K562 treated with DMSO at 1 percent for 12 hours (cell line): ENCODE measurements around the gene CT45A9. TPM values are rescaled to one million over a fixed set of nuclear protein-coding genes. Genes with fewer than 3 reads are reported as not detected.

Source experiments
- total RNA-seq: library from RNA; unstranded; fragments of 300-600 nt; gene quantifications from 2 replicates; pipeline ENCODE4 v1.2.3, GENCODE V29; 2022; ENCODE audit not compliant: insufficient read depth

The CT45A9 gene
- not detected in 2 replicates for total RNA-seq

GRCh38 chrX:135871712-135872111 is at the start of gene CT45A9:
Gene CT45A9 (minus strand): TSS chrX:135871812. CDS start chrX:135868061, 3,751 bp downstream.

GRCh38 chrX:135893294-135893817 is 21.7 kb upstream of the CT45A9 start, which contains the start of the genes CT45A10 and SAGE1:
Gene CT45A10 (minus strand): TSS chrX:135893444. CDS start chrX:135885344, 8,100 bp downstream.
Gene SAGE1 (plus strand): TSS chrX:135893716. CDS start chrX:135896243, 2,527 bp downstream.

GRCh38 chrX:135854438-135854837 is 17.2 kb downstream of the CT45A9 start, which contains the start of gene CT45A8:
Gene CT45A8 (minus strand): TSS chrX:135854538. CDS start chrX:135850783, 3,755 bp downstream.

GRCh38 chrX:135837180-135837579 is 34.4 kb downstream of the CT45A9 start, which contains the start of gene CT45A7:
Gene CT45A7 (minus strand): TSS chrX:135837280. CDS start chrX:135833533, 3,747 bp downstream.

GRCh38 chrX:135819912-135820311 is 51.7 kb downstream of the CT45A9 start, which contains the start of gene CT45A2:
Gene CT45A2 (minus strand): TSS chrX:135820012. CDS start chrX:135816265, 3,747 bp downstream.

Other genes with a start within 250 kb of the CT45A9 start
- gene CT45A1, start 158.2 kb downstream of the CT45A9 start, total RNA-seq = not detected in 2 replicates
- gene CT45A3, start 103.6 kb downstream of the CT45A9 start, total RNA-seq = not detected in 2 replicates
- 0.68 TPM in 1 of 2 replicates, not detected in the other for gene CT45A5, start 86.3 kb downstream of the CT45A9 start, total RNA-seq
- not detected in 2 replicates for gene CT45A6, start 69.0 kb downstream of the CT45A9 start, total RNA-seq
- gene CT45A2, start 51.8 kb downstream of the CT45A9 start, total RNA-seq = 1.2 TPM in 1 of 2 replicates, not detected in the other
- not detected in 2 replicates for gene CT45A7, start 34.5 kb downstream of the CT45A9 start, total RNA-seq
- gene CT45A8, start 17.3 kb downstream of the CT45A9 start, total RNA-seq = not detected in 2 replicates
- gene CT45A10, start 21.6 kb upstream of the CT45A9 start, total RNA-seq = 18.0 and 25.8 TPM in 2 replicates
- 10.9 and 24.2 TPM in 2 replicates for gene SAGE1, start 21.9 kb upstream of the CT45A9 start, total RNA-seq
- 8.6 and 18.4 TPM in 2 replicates for gene MMGT1, start 102.2 kb upstream of the CT45A9 start, total RNA-seq
- 3.2 and 16.1 TPM in 2 replicates for gene SLC9A6, start 113.6 kb upstream of the CT45A9 start, total RNA-seq